GM12878 (cell line): Measurements from ENCODE around the gene STARD5. TPM values are rescaled to one million over a fixed set of nuclear protein-coding genes. Genes with fewer than 3 reads are reported as not detected.

Experiments used
- BACH1 ChIP-seq: fragments of 450-650 bp; IDR thresholded peaks from 2 replicates; pipeline ENCODE4 v1.6.1; 2017; ENCODE audit warnings: mild to moderate bottlenecking, borderline replicate concordance
- CHD4 ChIP-seq: fragments of 200-600 bp; sonication (generic); IDR thresholded peaks from 2 replicates; pipeline ENCODE4 v1.6.1; 2016; ENCODE audit warnings: mild to moderate bottlenecking
- E2F8 ChIP-seq: fragments of 450-650 bp; IDR thresholded peaks from 2 replicates; pipeline ENCODE4 v1.6.1; 2018; ENCODE audit warnings: mild to moderate bottlenecking, low read depth, moderate library complexity; ENCODE audit not compliant: partially characterized antibody
- EGR1 ChIP-seq, 2 experiments: IDR thresholded peaks; 1 replicate in 1 of 2; 2 replicates in 1 of 2; pipeline ENCODE4 v1.6.1; 2011 to 2012; ENCODE audit warnings: low read depth in 2 of 2, low read length in 2 of 2, borderline replicate concordance in 1 of 2, mild to moderate bottlenecking in 1 of 2, moderate library complexity in 1 of 2
- EZH2 ChIP-seq: IDR thresholded peaks from 2 replicates; pipeline ENCODE4 v1.6.1; 2012; ENCODE audit warnings: low read depth, mild to moderate bottlenecking, control low read depth, inconsistent platforms, low read length, borderline replicate concordance; ENCODE audit not compliant: control insufficient read depth
- IRF4 ChIP-seq: IDR thresholded peaks from 2 replicates; pipeline ENCODE4 v1.6.1; 2011; ENCODE audit warnings: low read depth, low read length
- KAT2A ChIP-seq: conservative IDR thresholded peaks from 2 replicates; pipeline ENCODE4 v1.6.1; 2011; ENCODE audit warnings: low read depth, low read length; ENCODE audit not compliant: control insufficient read depth
- KDM1A ChIP-seq: fragments of 200-600 bp; sonication (generic); IDR thresholded peaks from 2 replicates; pipeline ENCODE4 v1.6.1; 2016; ENCODE audit warnings: borderline replicate concordance
- KLF5 ChIP-seq: fragments of 450-650 bp; IDR thresholded peaks from 2 replicates; pipeline ENCODE4 v1.6.1; 2014; ENCODE audit warnings: mild to moderate bottlenecking; ENCODE audit not compliant: partially characterized antibody
- NFIC ChIP-seq: IDR thresholded peaks from 2 replicates; pipeline ENCODE4 v1.6.1; 2012; ENCODE audit warnings: low read depth, mild to moderate bottlenecking, inconsistent platforms, low read length, moderate library complexity
- NFYA ChIP-seq: IDR thresholded peaks from 2 replicates; pipeline ENCODE4 v1.6.1; 2011; ENCODE audit warnings: low read depth, mild to moderate bottlenecking, low read length, improper control_type of control experiment, borderline replicate concordance
- NKRF ChIP-seq: fragments of 450-650 bp; conservative IDR thresholded peaks from 2 replicates; pipeline ENCODE4 v1.6.1; 2017; ENCODE audit warnings: mild to moderate bottlenecking, moderate library complexity
- PAX8 ChIP-seq: fragments of 450-650 bp; IDR thresholded peaks from 2 replicates; pipeline ENCODE4 v1.6.1; 2017; ENCODE audit warnings: mild to moderate bottlenecking, moderate library complexity
- SUPT20H ChIP-seq: IDR thresholded peaks from 2 replicates; pipeline ENCODE4 v1.6.1; 2011; ENCODE audit warnings: low read depth, mild to moderate bottlenecking, low read length, moderate library complexity, borderline replicate concordance; ENCODE audit not compliant: control insufficient read depth
- SUZ12 ChIP-seq: fragments of 200-600 bp; sonication (generic); IDR thresholded peaks from one replicate; pipeline ENCODE4 v1.6.1; 2018; ENCODE audit warnings: antibody characterized with exemption, mild to moderate bottlenecking; ENCODE audit not compliant: unreplicated experiment
- TAF1 ChIP-seq: IDR thresholded peaks from 2 replicates; pipeline ENCODE4 v1.6.1; 2011; ENCODE audit warnings: mild to moderate bottlenecking, low read depth, low read length, borderline replicate concordance
- YY1 ChIP-seq: IDR thresholded peaks from 2 replicates; pipeline ENCODE4 v1.6.1; 2011; ENCODE audit warnings: low read depth, mild to moderate bottlenecking, low read length
- ZBTB11 ChIP-seq: fragments of 450-650 bp; formaldehyde crosslinking; IDR thresholded peaks from 2 replicates; pipeline ENCODE4 v1.5.0; 2022; ENCODE audit warnings: mild to moderate bottlenecking, missing genetic modification characterization
- ZNF274 ChIP-seq: IDR thresholded peaks from one replicate; pipeline ENCODE4 v1.8.0; 2011; ENCODE audit not compliant: insufficient read length, insufficient read depth
- polyA plus RNA-seq, 11 experiments: library from polyadenylated mRNA; depleted of rRNA in 4 of 11; unstranded in 6 of 11; stranded (reverse) in 5 of 11; fragments of >200 nt; fragmentation: Nextera tagmentation in 4 of 11; fragmentation: Illumina TruSeq in 1 of 11; extraction: Ambion mirVana in 4 of 11; extraction: Trizol in 1 of 11; gene quantifications; 1 replicate in 1 of 11; 2 replicates in 10 of 11; pipeline versions ENCODE4 v1.2.1 to v1.2.3, GENCODE V29; 2011 to 2016; ENCODE audit warnings: inconsistent platforms in 2 of 11, missing spikeins in 2 of 11, low read depth in 1 of 11
- total RNA-seq, 4 experiments: library from RNA; depleted of rRNA in 3 of 4; stranded (reverse); fragments of >200 nt in 3 of 4; fragmentation: Illumina TruSeq in 1 of 4; extraction: Trizol in 1 of 4; gene quantifications; 2 replicates each; pipeline versions ENCODE4 v1.2.1 to v1.2.3, GENCODE V29; 2013 to 2021
- TF ChIP-seq, protein P1 (sequence below): fragments of 450-650 bp; IDR thresholded peaks from 2 replicates; pipeline ENCODE4 v1.6.1; 2017; ENCODE audit warnings: low read depth, mild to moderate bottlenecking, moderate library complexity

Gene STARD5
- total and polyA plus RNA-seq, 10 of the 15 experiments (the other 5 are each of a cell fraction or from before 2014, with no cell fraction given), result 2.3 to 9.4 (median 4.7) TPM

GRCh38 chr15:81286621-81287121 lies 37.3 kb downstream of the STARD5 start (continued):
- TF ChIP-seq EZH2 (no peak), E2F8 (no peak), YY1 (0 out of 2 replicates have a peak, but pooled peaks have one; percentile 35), NFIC (0 out of 2 replicates have a peak, but pooled peaks have one; percentile 42), SUZ12 (no peak), EGR1 (IDR thresholded peaks at IDR 0.05; ENCODE audit: borderline replicate concordance in 1 of 2, low read depth in 2 of 2, low read length in 2 of 2) (peak in 1 of 2 experiments; percentile 40; a peak in 1 of 3 replicates), BACH1 (no peak), NKRF (no peak), IRF4 (0 out of 2 replicates have a peak, but pooled peaks have one; percentile 15), NFYA (no peak), KAT2A (no peak), KDM1A (no peak), ZBTB11 (no peak), PAX8 (no peak), TAF1 (no peak; the same call in 1 of the 2 replicates), ZNF274 (no peak), KLF5 (no peak), SUPT20H (no peak), CHD4 (no peak)
- TF ChIP-seq, protein P1, sequence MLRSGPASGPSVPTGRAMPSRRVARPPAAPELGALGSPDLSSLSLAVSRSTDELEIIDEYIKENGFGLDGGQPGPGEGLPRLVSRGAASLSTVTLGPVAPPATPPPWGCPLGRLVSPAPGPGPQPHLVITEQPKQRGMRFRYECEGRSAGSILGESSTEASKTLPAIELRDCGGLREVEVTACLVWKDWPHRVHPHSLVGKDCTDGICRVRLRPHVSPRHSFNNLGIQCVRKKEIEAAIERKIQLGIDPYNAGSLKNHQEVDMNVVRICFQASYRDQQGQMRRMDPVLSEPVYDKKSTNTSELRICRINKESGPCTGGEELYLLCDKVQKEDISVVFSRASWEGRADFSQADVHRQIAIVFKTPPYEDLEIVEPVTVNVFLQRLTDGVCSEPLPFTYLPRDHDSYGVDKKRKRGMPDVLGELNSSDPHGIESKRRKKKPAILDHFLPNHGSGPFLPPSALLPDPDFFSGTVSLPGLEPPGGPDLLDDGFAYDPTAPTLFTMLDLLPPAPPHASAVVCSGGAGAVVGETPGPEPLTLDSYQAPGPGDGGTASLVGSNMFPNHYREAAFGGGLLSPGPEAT, result 0 out of 2 replicates have a peak, but pooled peaks have one; percentile 21
